GM12878 (cell line): Measurements from ENCODE around the gene BEX3. TPM values are rescaled to one million over a fixed set of nuclear protein-coding genes. Genes with fewer than 3 reads are reported as not detected.

ENCODE experiments used
- ATAC-seq: fragments of 200-7000 bp; cut with Tn5 transposase; 3 replicates; pipeline ENCODE4 v1.9.1; 2020; ENCODE audit warnings: mild to moderate bottlenecking, moderate library complexity
- BruUV-seq: library from RNA; stranded (reverse); fragments of 400-500 nt; replicated peaks from 2 replicates; lab custom pipeline; 2021; lab: Mats Ljungman, UMichigan
- CTCF ChIA-PET: fragments of 300-600 bp; sonication (Branson Sonifier 250); formaldehyde crosslinking; extraction: SDS; loops from one replicate; lab custom pipeline; 2021; ENCODE audit warnings: inconsistent platforms; lab: Yijun Ruan, JAX
- POLR2A ChIA-PET: fragments of 350-600 bp; formaldehyde crosslinking; extraction: SDS; loops from one replicate; lab custom pipeline; 2021; ENCODE audit warnings: inconsistent platforms; lab: Charles Lee
- RAD21 ChIA-PET: fragments of 300-600 bp; sonication (Branson Sonifier 250); formaldehyde crosslinking; loops from one replicate; lab custom pipeline; 2023; ENCODE audit warnings: antibody characterized with exemption; ENCODE audit not compliant: unreplicated experiment; lab: Charles Lee
- SMC1A ChIA-PET: fragments of 300-600 bp; sonication (Branson Sonifier 250); formaldehyde crosslinking; loops from one replicate; lab custom pipeline; 2023; ENCODE audit not compliant: unreplicated experiment, uncharacterized antibody; lab: Charles Lee
- DNase-seq: peaks from one replicate; pipeline ENCODE4 v3.0.0-alpha.2; 2011; ENCODE audit warnings: low read depth, low spot score
- FAIRE-seq: peaks from 3 replicates; lab custom pipeline; 2011; peaks lifted over from hg19 to GRCh38; lab: Jason Lieb, UNC
- H2AFZ ChIP-seq: 2 replicates; pipeline ENCODE4 v1.6.0; 2011; ENCODE audit warnings: low read depth, low read length, control low read depth; ENCODE audit not compliant: control insufficient read depth
- H3K27ac ChIP-seq: 2 replicates; pipeline ENCODE4 v1.5.1; 2011; ENCODE audit warnings: control low read depth; ENCODE audit not compliant: control insufficient read depth, insufficient read depth
- H3K27me3 ChIP-seq, 2 experiments: replicated peaks in 1 of 2; 2 replicates each; pipeline versions ENCODE4 v1.6.0 to v1.6.1; 2011; ENCODE audit warnings: low read length in 1 of 2; ENCODE audit not compliant: control insufficient read depth in 2 of 2, insufficient read depth in 2 of 2
- H3K36me3 ChIP-seq, 2 experiments: 2 replicates each; pipeline ENCODE4 v1.5.1; 2011; ENCODE audit warnings: low read length in 1 of 2; ENCODE audit not compliant: control insufficient read depth in 2 of 2, insufficient read depth in 2 of 2
- H3K4me1 ChIP-seq: 2 replicates; pipeline ENCODE4 v1.6.1; 2011; ENCODE audit warnings: mild to moderate bottlenecking, low read length, moderate library complexity, mixed read lengths; ENCODE audit not compliant: control insufficient read depth, insufficient read depth
- H3K4me2 ChIP-seq: 2 replicates; pipeline ENCODE4 v1.6.0; 2011; ENCODE audit warnings: control low read depth; ENCODE audit not compliant: control insufficient read depth, insufficient read depth
- H3K4me3 ChIP-seq: fragments of 200-600 bp; sonication (generic); 2 replicates; pipeline ENCODE4 v1.5.1; 2016
- H3K79me2 ChIP-seq: 2 replicates; pipeline ENCODE4 v1.6.0; 2011; ENCODE audit warnings: low read length; ENCODE audit not compliant: control insufficient read depth, insufficient read depth
- H3K9ac ChIP-seq: 2 replicates; pipeline ENCODE4 v1.8.0; 2011; ENCODE audit warnings: low read length, control low read depth, mixed read lengths; ENCODE audit not compliant: control insufficient read depth, insufficient read depth
- H3K9me3 ChIP-seq: replicated peaks from 3 replicates; pipeline ENCODE4 v1.5.1; 2011; ENCODE audit warnings: mild to moderate bottlenecking, low read length; ENCODE audit not compliant: control insufficient read depth, insufficient read depth
- H4K20me1 ChIP-seq: 2 replicates; pipeline ENCODE4 v1.6.0; 2011; ENCODE audit not compliant: control insufficient read depth, insufficient read depth
- BCLAF1 ChIP-seq: fragments of 450-650 bp; IDR thresholded peaks from 2 replicates; pipeline ENCODE4 v1.6.1; 2017; ENCODE audit warnings: antibody characterized with exemption, mild to moderate bottlenecking, moderate library complexity
- CBFB ChIP-seq: IDR thresholded peaks from 2 replicates; pipeline ENCODE4 v1.6.1; 2016; ENCODE audit warnings: antibody characterized with exemption, low read depth
- CREB1 ChIP-seq: IDR thresholded peaks from 2 replicates; pipeline ENCODE4 v1.6.1; 2012; ENCODE audit warnings: low read depth, mild to moderate bottlenecking, inconsistent platforms
- HDAC2 ChIP-seq: fragments of 200-600 bp; sonication (generic); IDR thresholded peaks from 2 replicates; pipeline ENCODE4 v1.6.1; 2017
- LARP7 ChIP-seq: fragments of 450-650 bp; IDR thresholded peaks from 2 replicates; pipeline ENCODE4 v1.6.1; 2017; ENCODE audit warnings: mild to moderate bottlenecking
- MEF2B ChIP-seq: fragments of 450-650 bp; IDR thresholded peaks from 2 replicates; pipeline ENCODE4 v1.6.1; 2018; ENCODE audit warnings: mild to moderate bottlenecking, moderate library complexity; ENCODE audit not compliant: partially characterized antibody, poor library complexity, severe bottlenecking
- PML ChIP-seq: IDR thresholded peaks from 2 replicates; pipeline ENCODE4 v1.6.1; 2012; ENCODE audit warnings: low read length, inconsistent platforms
- STAT1 ChIP-seq: fragments of 450-650 bp; conservative IDR thresholded peaks from 2 replicates; pipeline ENCODE4 v1.6.1; 2014; ENCODE audit warnings: antibody characterized with exemption, mild to moderate bottlenecking
- TCF3 ChIP-seq: IDR thresholded peaks from 2 replicates; pipeline ENCODE4 v1.6.1; 2012; ENCODE audit warnings: low read depth, mild to moderate bottlenecking, low read length, borderline replicate concordance; ENCODE audit not compliant: insufficient read depth
- ZBTB40 ChIP-seq: fragments of 450-650 bp; IDR thresholded peaks from 2 replicates; pipeline ENCODE4 v1.6.1; 2016; ENCODE audit warnings: mild to moderate bottlenecking, moderate library complexity, borderline replicate concordance
- ZNF274 ChIP-seq: IDR thresholded peaks from one replicate; pipeline ENCODE4 v1.8.0; 2011; ENCODE audit not compliant: insufficient read length, insufficient read depth
- ZNF622 ChIP-seq: fragments of 450-650 bp; IDR thresholded peaks from 2 replicates; pipeline ENCODE4 v1.6.1; 2017; ENCODE audit warnings: mild to moderate bottlenecking, inconsistent platforms
- WGBS: methylation state at CpG from one replicate; pipeline ENCODE4 v1.1.6; 2016; ENCODE audit warnings: low lambda C conversion rate; ENCODE audit not compliant: insufficient replicate concordance, insufficient coverage; ENCODE audit errors: missing lambda C conversion rate; 5-methylcytosine and 5-hydroxymethylcytosine counted together
- in situ Hi-C: fragments of 300-500 bp; cut with MboI; formaldehyde crosslinking; loops from 9 replicates; pipeline ENCODE4 v1.14.3; 2018; ENCODE audit warnings: mixed read lengths
- intact Hi-C: fragments of 100-400 bp; cut with micrococcal nuclease; formaldehyde crosslinking; loops from one replicate; pipeline ENCODE4 v1.14.2; 2022; ENCODE audit not compliant: unreplicated experiment
- polyA plus RNA-seq, 11 experiments: library from polyadenylated mRNA; depleted of rRNA in 4 of 11; unstranded in 6 of 11; stranded (reverse) in 5 of 11; fragments of >200 nt; fragmentation: Nextera tagmentation in 4 of 11; fragmentation: Illumina TruSeq in 1 of 11; extraction: Ambion mirVana in 4 of 11; extraction: Trizol in 1 of 11; gene quantifications; 1 replicate in 1 of 11; 2 replicates in 10 of 11; pipeline versions ENCODE4 v1.2.1 to v1.2.3, GENCODE V29; 2011 to 2016; ENCODE audit warnings: inconsistent platforms in 2 of 11, missing spikeins in 2 of 11, low read depth in 1 of 11
- total RNA-seq, 4 experiments: library from RNA; depleted of rRNA in 3 of 4; stranded (reverse); fragments of >200 nt in 3 of 4; fragmentation: Illumina TruSeq in 1 of 4; extraction: Trizol in 1 of 4; gene quantifications; 2 replicates each; pipeline versions ENCODE4 v1.2.1 to v1.2.3, GENCODE V29; 2013 to 2021

Gene BEX3
- total and polyA plus RNA-seq, 10 of the 15 experiments (the other 5 are each of a cell fraction or from before 2014, with no cell fraction given), result 1.3 to 1.5 TPM; not detected in 8

- no peak for FAIRE-seq
Observed at GRCh38 chrX:103360092-103360491, 16.2 kb upstream of the BEX3 start.

GRCh38 chrX:103360916-103361315 lies 15.4 kb upstream of the BEX3 start:
- FAIRE-seq (no peak), DNase-seq (no peak), ATAC-seq (no peak)
- POLR2A ChIA-PET, result no interaction called here
- CTCF ChIA-PET, result no interaction called here
- no peak overlapping the region for H3K9ac ChIP-seq
- H3K4me2 ChIP-seq, result no peak overlapping the region
- no peak overlapping the region for H3K27ac ChIP-seq
- no peaks in the 10 kb centered on the region for H3K4me1 ChIP-seq
- no peak overlapping the region for H3K4me3 ChIP-seq
- 0% methylated on average over 2 of the region's 2 CpGs for WGBS
- in situ Hi-C loops (no loop called here), intact Hi-C loops (no loop called here)
- no peaks in the 10 kb centered on the region for H3K36me3 ChIP-seq
- H3K79me2 ChIP-seq, result no peaks in the 10 kb centered on the region
- no peaks in the 10 kb centered on the region for H3K9me3 ChIP-seq
- RAD21 ChIA-PET, result no interaction called here
- no peaks in the 10 kb centered on the region for H4K20me1 ChIP-seq
- SMC1A ChIA-PET, result no interaction called here
- H3K27me3 ChIP-seq, result no peaks in the 10 kb centered on the region
- BruUV-seq, result no TSS peak
- no peak overlapping the region for H2AFZ ChIP-seq
- no peak for TF ChIP-seq ZBTB40
- no peak for TF ChIP-seq CBFB
- no peak for TF ChIP-seq MEF2B
- TF ChIP-seq TCF3, result no peak
- no peak for TF ChIP-seq ZNF274
- TF ChIP-seq BCLAF1, result no peak
- TF ChIP-seq ZNF622, result no peak
- TF ChIP-seq PML, result no peak
- TF ChIP-seq CREB1, result no peak

More at GRCh38 chrX:103360092-103360491, 16.2 kb upstream of the BEX3 start:
- TF ChIP-seq HDAC2 (no peak), STAT1 (no peak), LARP7 (no peak)
- SMC1A ChIA-PET, result no interaction called here
- H3K4me1 ChIP-seq, result no peaks in the 10 kb centered on the region
- no peak overlapping the region for H3K9ac ChIP-seq
- POLR2A ChIA-PET, result no interaction called here
- H3K27me3 ChIP-seq, result no peaks in the 10 kb centered on the region
- RAD21 ChIA-PET, result no interaction called here
- no peak for DNase-seq
- 26% methylated on average over 2 of the region's 2 CpGs for WGBS
- no TSS peak for BruUV-seq
- no peaks in the 10 kb centered on the region for H3K36me3 ChIP-seq
- no peak overlapping the region for H3K27ac ChIP-seq
- no peak overlapping the region for H2AFZ ChIP-seq
- H4K20me1 ChIP-seq, result no peaks in the 10 kb centered on the region
- intact Hi-C loops (no loop called here), in situ Hi-C loops (no loop called here)
- no peaks in the 10 kb centered on the region for H3K79me2 ChIP-seq
- no peaks in the 10 kb centered on the region for H3K9me3 ChIP-seq
- H3K4me2 ChIP-seq, result no peak overlapping the region
- ATAC-seq, result no peak
- CTCF ChIA-PET, result no interaction called here
- H3K4me3 ChIP-seq, result no peak overlapping the region
